Mesenchymal stem cell (in vitro differentiated cells and primary cell): Measurements from ENCODE around the gene BIRC6.
"Not testable (repeated sequence)": the region's sequence is repeated elsewhere in the genome, so short reads cannot be mapped to it uniquely, and the experiment has no call there.

Source experiments
- DNase-seq: peaks from one replicate; pipeline ENCODE4 v3.0.0-alpha.2; 2013
- H2AFZ ChIP-seq: one replicate; pipeline ENCODE4 v1.6.1; 2013; ENCODE audit warnings: low read depth, mild to moderate bottlenecking, control low read depth, inconsistent platforms, low read length, moderate library complexity
- H2AK5ac ChIP-seq: 2 replicates; pipeline ENCODE4 v1.6.1; 2013; ENCODE audit warnings: low read length, moderate library complexity, mild to moderate bottlenecking, inconsistent platforms; ENCODE audit not compliant: severe bottlenecking
- H2BK120ac ChIP-seq: one replicate; pipeline ENCODE4 v1.6.1; 2013; ENCODE audit warnings: low read depth, mild to moderate bottlenecking, inconsistent platforms, low read length, moderate library complexity
- H2BK12ac ChIP-seq, 2 experiments: one replicate each; pipeline ENCODE4 v1.6.1; 2013; ENCODE audit warnings: inconsistent platforms in 2 of 2, low read length in 2 of 2, mild to moderate bottlenecking in 2 of 2, moderate library complexity in 2 of 2, control low read depth in 1 of 2
- H2BK15ac ChIP-seq: one replicate; pipeline ENCODE4 v1.6.1; 2013; ENCODE audit warnings: mild to moderate bottlenecking, low read depth, inconsistent platforms; ENCODE audit not compliant: poor library complexity, severe bottlenecking
- H2BK5ac ChIP-seq: 2 replicates; pipeline ENCODE4 v1.6.1; 2013; ENCODE audit warnings: low read depth, mild to moderate bottlenecking, low read length, control low read depth, inconsistent platforms; ENCODE audit not compliant: poor library complexity, severe bottlenecking
- H3K14ac ChIP-seq, 2 experiments: one replicate each; pipeline ENCODE4 v1.6.1; 2013; ENCODE audit warnings: inconsistent platforms in 2 of 2, low read length in 2 of 2, control low read depth in 1 of 2, mild to moderate bottlenecking in 1 of 2, moderate library complexity in 1 of 2
- H3K18ac ChIP-seq, 2 experiments: one replicate each; pipeline ENCODE4 v1.6.1; 2013; ENCODE audit warnings: inconsistent platforms in 2 of 2, low read length in 2 of 2, control low read depth in 1 of 2, low read depth in 1 of 2, mild to moderate bottlenecking in 1 of 2
- H3K23ac ChIP-seq, 2 experiments: one replicate each; pipeline ENCODE4 v1.6.1; 2013; ENCODE audit warnings: inconsistent platforms in 2 of 2, low read length in 2 of 2, mild to moderate bottlenecking in 2 of 2, moderate library complexity in 2 of 2, control low read depth in 1 of 2
- H3K27ac ChIP-seq: 2 replicates; pipeline ENCODE4 v1.5.1; 2013; ENCODE audit warnings: mild to moderate bottlenecking, moderate library complexity, low read length, control low read depth, inconsistent platforms; ENCODE audit not compliant: poor library complexity, severe bottlenecking
- H3K27me3 ChIP-seq, 2 experiments: 2 replicates each; pipeline versions ENCODE4 v1.6.1 to v1.7.0; 2013; ENCODE audit warnings: low read length in 2 of 2, mild to moderate bottlenecking in 2 of 2, moderate library complexity in 2 of 2, control low read depth in 1 of 2, inconsistent platforms in 1 of 2; ENCODE audit not compliant: control insufficient read depth in 1 of 2, insufficient read depth in 1 of 2
- H3K36me3 ChIP-seq, 2 experiments: 2 replicates each; pipeline versions ENCODE4 v1.6.1 to v1.7.0; 2013; ENCODE audit warnings: low read length in 2 of 2, control low read depth in 1 of 2, inconsistent platforms in 1 of 2, low read depth in 1 of 2, mild to moderate bottlenecking in 1 of 2; ENCODE audit not compliant: insufficient read depth in 2 of 2, control insufficient read depth in 1 of 2
- H3K4ac ChIP-seq, 2 experiments: one replicate each; pipeline ENCODE4 v1.6.1; 2013; ENCODE audit warnings: inconsistent platforms in 2 of 2, low read length in 2 of 2, mild to moderate bottlenecking in 2 of 2, moderate library complexity in 2 of 2, control low read depth in 1 of 2, low read depth in 1 of 2
- H3K4me1 ChIP-seq: 2 replicates; pipeline ENCODE4 v1.6.1; 2013; ENCODE audit warnings: low read depth, low read length, control low read depth; ENCODE audit not compliant: control insufficient read depth, insufficient read depth
- H3K4me2 ChIP-seq: 2 replicates; pipeline ENCODE4 v1.6.1; 2013; ENCODE audit warnings: low read length, mild to moderate bottlenecking, inconsistent platforms; ENCODE audit not compliant: poor library complexity, severe bottlenecking
- H3K4me3 ChIP-seq, 2 experiments: 2 replicates each; pipeline versions ENCODE4 v1.5.1 to v1.7.0; 2013; ENCODE audit warnings: low read length in 2 of 2, mild to moderate bottlenecking in 2 of 2, control low read depth in 1 of 2, low read depth in 1 of 2; ENCODE audit not compliant: insufficient read depth in 1 of 2
- H3K79me1 ChIP-seq: replicated peaks from 2 replicates; pipeline ENCODE4 v1.6.1; 2013; ENCODE audit warnings: mild to moderate bottlenecking, control low read depth, low read length, inconsistent platforms; ENCODE audit not compliant: poor library complexity, severe bottlenecking
- H3K9ac ChIP-seq: 2 replicates; pipeline ENCODE4 v1.7.0; 2013; ENCODE audit warnings: mild to moderate bottlenecking, low read length, moderate library complexity
- H3K9me3 ChIP-seq: 2 replicates; pipeline ENCODE4 v1.7.0; 2013; ENCODE audit warnings: mild to moderate bottlenecking, low read length; ENCODE audit not compliant: control insufficient read depth
- H4K8ac ChIP-seq: one replicate; pipeline ENCODE4 v1.6.1; 2013; ENCODE audit warnings: inconsistent platforms, mild to moderate bottlenecking, low read length, moderate library complexity
- H4K91ac ChIP-seq: one replicate; pipeline ENCODE4 v1.6.1; 2013; ENCODE audit warnings: mild to moderate bottlenecking, low read length, inconsistent platforms
- WGBS: methylation state at CpG from one replicate; pipeline ENCODE4 v1.1.7; 2013; ENCODE audit warnings: mixed read lengths; 5-methylcytosine and 5-hydroxymethylcytosine counted together

The BIRC6 gene

DNA sequence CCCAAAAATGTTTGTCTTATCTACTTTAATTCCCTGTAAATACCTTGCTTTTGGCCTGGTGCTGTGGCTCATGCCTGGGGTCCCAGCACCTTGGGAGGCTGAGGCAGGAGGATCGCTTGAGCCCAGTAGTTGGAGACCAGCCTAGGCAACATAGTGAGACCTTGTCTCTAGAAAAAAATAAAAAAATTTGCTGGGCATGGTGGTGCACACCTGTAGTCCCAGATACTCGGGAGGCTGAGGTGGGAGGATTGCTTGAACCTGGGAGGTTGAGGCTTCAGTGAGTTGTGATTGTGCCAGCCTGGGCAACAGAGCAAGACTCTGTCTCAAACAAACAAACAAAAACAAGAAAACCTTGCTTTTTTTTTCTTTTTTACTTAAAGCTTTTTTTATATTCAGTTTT, 6.2 kb downstream of the BIRC6 start:
- H2BK12ac ChIP-seq, H2AFZ ChIP-seq, H4K8ac ChIP-seq, H3K18ac ChIP-seq, H3K23ac ChIP-seq, H4K91ac ChIP-seq, H3K14ac ChIP-seq, H3K9me3 ChIP-seq, H2BK15ac ChIP-seq, H2BK5ac ChIP-seq, H3K9ac ChIP-seq, H2BK120ac ChIP-seq, H3K4me1 ChIP-seq, H3K36me3 ChIP-seq, DNase-seq, H3K4me3 ChIP-seq, H3K4me2 ChIP-seq, H3K27me3 ChIP-seq, H2AK5ac ChIP-seq, H3K79me1 ChIP-seq, H3K4ac ChIP-seq: not testable (repeated sequence)
- WGBS, result 100% methylated on average over 2 of the region's 2 CpGs
- peak overlapping the region; percentile 32 for H3K27ac ChIP-seq

DNA sequence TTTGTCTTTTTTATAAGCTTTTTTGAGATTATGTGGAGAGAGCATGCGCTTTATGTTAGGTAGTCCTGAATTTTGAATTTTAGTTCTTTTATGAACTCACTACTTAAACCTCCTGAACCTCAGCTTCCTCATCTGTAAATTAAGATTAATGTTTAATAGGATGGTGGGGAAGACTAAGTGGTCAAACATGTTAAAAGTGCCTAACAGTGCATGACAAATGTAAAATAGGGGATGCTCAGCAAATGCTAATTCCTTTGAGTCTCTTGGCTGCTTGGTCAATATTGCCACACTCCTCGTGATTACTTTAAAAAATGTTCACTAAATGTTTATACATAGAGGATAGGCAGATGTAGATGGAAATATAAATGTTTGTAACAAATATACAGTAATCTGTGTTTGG, 6.8 kb downstream of the BIRC6 start:
- H2BK12ac ChIP-seq, result no peak overlapping the region
- no peak overlapping the region for H2BK15ac ChIP-seq
- H3K18ac ChIP-seq, result no peak overlapping the region
- no peak overlapping the region for H3K4me2 ChIP-seq
- no peak overlapping the region for H2BK120ac ChIP-seq
- no peak overlapping the region for H3K4me3 ChIP-seq
- no peak overlapping the region for H3K4ac ChIP-seq
- H3K9me3 ChIP-seq, result no peaks in the 10 kb centered on the region
- peak overlapping the region; percentile 26 for H3K9ac ChIP-seq
- WGBS, result no CpG with 5 or more reads among the region's 2 CpGs
- no peak for DNase-seq
- no peaks in the 10 kb centered on the region for H3K27me3 ChIP-seq
- no peak overlapping the region for H3K23ac ChIP-seq
- no peak overlapping the region for H2AK5ac ChIP-seq
- H4K91ac ChIP-seq, result no peak overlapping the region
- no peak overlapping the region for H4K8ac ChIP-seq
- no peak overlapping the region for H3K27ac ChIP-seq
- peaks cover 7% of the 10 kb centered on the region for H3K4me1 ChIP-seq
- H3K14ac ChIP-seq, result no peak overlapping the region
- peaks cover 0 to 9% of the 10 kb centered on the region in 2 experiments for H3K36me3 ChIP-seq
- H2BK5ac ChIP-seq, result no peak overlapping the region
- H2AFZ ChIP-seq, result no peak overlapping the region
- H3K79me1 ChIP-seq, result no peaks in the 10 kb centered on the region

DNA sequence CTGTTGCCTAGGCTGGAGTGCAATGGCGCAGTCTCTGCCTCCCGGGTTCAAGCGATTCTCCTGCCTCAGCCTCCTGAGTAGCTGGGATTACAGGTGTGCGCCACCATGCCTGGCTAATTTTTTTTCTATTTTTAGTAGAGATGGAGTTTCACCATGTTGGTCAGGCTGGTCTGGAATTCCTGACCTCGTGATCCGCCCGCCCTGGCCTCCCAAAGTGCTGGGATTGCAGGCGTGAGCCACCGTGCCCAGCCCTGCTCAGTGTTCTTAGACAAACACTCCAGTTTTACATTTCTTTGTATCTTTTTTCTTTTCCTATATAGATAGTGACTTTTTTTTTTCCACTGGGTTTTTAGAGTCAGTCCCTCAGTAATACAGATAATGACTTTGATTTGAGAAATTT, 7.5 kb downstream of the BIRC6 start:
- not testable (repeated sequence) for H3K4me3 ChIP-seq, H3K14ac ChIP-seq, H2BK5ac ChIP-seq, H4K91ac ChIP-seq, H3K18ac ChIP-seq, H2BK120ac ChIP-seq, H3K79me1 ChIP-seq, H2BK15ac ChIP-seq, H3K23ac ChIP-seq, H3K4ac ChIP-seq, H3K27ac ChIP-seq, H4K8ac ChIP-seq, H2AFZ ChIP-seq, H2BK12ac ChIP-seq, H3K36me3 ChIP-seq, H3K9me3 ChIP-seq, H3K4me1 ChIP-seq, H2AK5ac ChIP-seq, H3K27me3 ChIP-seq, H3K4me2 ChIP-seq, DNase-seq
- 96% methylated on average over 7 of the region's 9 CpGs for WGBS
- peak overlapping the region; percentile 26 for H3K9ac ChIP-seq

DNA sequence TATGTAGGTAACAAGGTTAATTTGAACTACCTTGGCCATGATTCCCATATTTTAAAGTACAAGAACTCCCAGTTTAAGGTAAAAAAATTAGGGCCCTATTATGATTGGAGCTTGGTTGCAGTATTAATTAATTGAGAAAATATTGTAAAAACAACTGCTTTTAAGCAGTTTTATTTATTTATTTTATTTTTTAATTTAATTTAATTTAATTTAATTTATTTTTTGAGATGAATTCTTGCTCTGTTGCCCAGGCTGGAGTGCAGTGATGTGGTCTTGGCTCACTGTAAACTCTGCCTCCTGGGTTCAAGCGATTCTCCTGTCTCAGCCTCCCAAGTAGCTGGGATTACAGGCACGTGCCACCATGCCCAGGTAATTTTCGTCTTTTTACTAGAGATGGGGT, 8.9 kb downstream of the BIRC6 start:
- not testable (repeated sequence) for H3K18ac ChIP-seq, H3K36me3 ChIP-seq, H2BK5ac ChIP-seq, H2AFZ ChIP-seq, H3K79me1 ChIP-seq, H4K91ac ChIP-seq, H2BK120ac ChIP-seq, H3K4me1 ChIP-seq, H2BK15ac ChIP-seq, H3K14ac ChIP-seq, H4K8ac ChIP-seq, H3K4me2 ChIP-seq, H3K23ac ChIP-seq, H3K27ac ChIP-seq, H2BK12ac ChIP-seq, H3K4me3 ChIP-seq, H3K4ac ChIP-seq, H3K9ac ChIP-seq, DNase-seq, H3K9me3 ChIP-seq, H3K27me3 ChIP-seq, H2AK5ac ChIP-seq
- 97% methylated on average over 3 of the region's 3 CpGs for WGBS
